ENCODE data around the gene NOVA2. TPM values are rescaled to one million over a fixed set of nuclear protein-coding genes. Genes with fewer than 3 reads are reported as not detected.
A peak's percentile ranks its signal among the peaks of the same experiment; 100 is the strongest.

The NOVA2 gene
- polyA plus RNA-seq, 3 donors = not detected

DNA sequence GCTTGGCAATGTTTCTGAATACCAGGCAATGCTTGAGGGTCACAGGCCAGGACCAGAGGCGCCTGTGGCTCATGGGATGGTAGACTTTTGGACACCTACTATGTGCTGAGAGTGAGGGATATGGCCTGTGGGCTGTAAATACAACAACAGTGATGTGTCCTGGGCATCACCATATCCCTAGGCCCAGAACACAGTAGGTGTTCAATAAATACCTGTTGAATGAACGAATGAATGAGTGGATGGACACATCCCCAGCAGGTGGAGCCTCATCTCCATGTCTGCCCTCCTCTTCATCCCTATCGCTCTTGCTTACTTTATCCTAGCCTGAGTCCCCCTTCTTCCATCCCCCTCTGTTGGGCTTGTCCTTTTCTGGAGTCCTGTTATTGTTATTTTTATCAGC, 42.6 kb downstream of the NOVA2 start:
- Histone ChIP-seq H3K4me1 (ENCODE audit: control insufficient read depth in 1 of 2, insufficient read depth in 2 of 2, low read length in 2 of 2) (peaks cover 7 to 9% of the 10 kb centered on the region in 2 donors), H4K20me1 (ENCODE audit: insufficient read depth, low read length) (no peaks in the 10 kb centered on the region), H2AFZ (ENCODE audit: insufficient read depth, low read depth, low read length, poor library complexity, severe bottlenecking) (no peak overlapping the region), H3K4me2 (replicated peaks; ENCODE audit: extremely low read depth, low read length, poor library complexity, severe bottlenecking) (no peak overlapping the region), H3K9ac (ENCODE audit: insufficient read depth, low read length, poor library complexity, severe bottlenecking) (no peak overlapping the region), H3K79me2 (ENCODE audit: insufficient read depth, low read length) (no peaks in the 10 kb centered on the region), H3K4me3 (replicated peaks in 1 of 3; ENCODE audit: low read depth in 2 of 3, low read length in 3 of 3) (no peak overlapping the region), H3K9me3 (replicated peaks in 1 of 2; ENCODE audit: control insufficient read depth in 1 of 2, insufficient read depth in 1 of 2, low read length in 2 of 2) (no peaks in the 10 kb centered on the region), H3K27ac (ENCODE audit: low read depth in 1 of 2, low read length in 2 of 2) (no peak overlapping the region), H3K36me3 (replicated peaks in 1 of 2; ENCODE audit: control insufficient read depth in 1 of 2, insufficient read depth in 2 of 2, low read length in 2 of 2) (no peaks in the 10 kb centered on the region), H3K27me3 (ENCODE audit: control insufficient read depth in 2 of 2, insufficient read depth in 2 of 2, low read length in 2 of 2) (peaks cover 0 to 11% of the 10 kb centered on the region in 2 donors)
- H3K27me3 Mint-ChIP-seq (ENCODE audit: low read depth in 3 of 3) = peaks cover 13 to 41% (median 40%) of the 10 kb centered on the region in 3 donors
- intact Hi-C loops (cut with micrococcal nuclease) = no loop called here
- H3K36me3 Mint-ChIP-seq = no peaks in the 10 kb centered on the region
- H3K4me1 Mint-ChIP-seq = peaks cover 8% of the 10 kb centered on the region
- H3K4me3 Mint-ChIP-seq = peak overlapping the region in 1 of 2 donors; percentile 5
- no CpG with 5 or more reads among the region's 3 CpGs for WGBS (ENCODE audit: insufficient coverage)
- DNase-seq = no peak
- no peak overlapping the region for H3K27ac Mint-ChIP-seq
- TF ChIP-seq, protein P1, sequence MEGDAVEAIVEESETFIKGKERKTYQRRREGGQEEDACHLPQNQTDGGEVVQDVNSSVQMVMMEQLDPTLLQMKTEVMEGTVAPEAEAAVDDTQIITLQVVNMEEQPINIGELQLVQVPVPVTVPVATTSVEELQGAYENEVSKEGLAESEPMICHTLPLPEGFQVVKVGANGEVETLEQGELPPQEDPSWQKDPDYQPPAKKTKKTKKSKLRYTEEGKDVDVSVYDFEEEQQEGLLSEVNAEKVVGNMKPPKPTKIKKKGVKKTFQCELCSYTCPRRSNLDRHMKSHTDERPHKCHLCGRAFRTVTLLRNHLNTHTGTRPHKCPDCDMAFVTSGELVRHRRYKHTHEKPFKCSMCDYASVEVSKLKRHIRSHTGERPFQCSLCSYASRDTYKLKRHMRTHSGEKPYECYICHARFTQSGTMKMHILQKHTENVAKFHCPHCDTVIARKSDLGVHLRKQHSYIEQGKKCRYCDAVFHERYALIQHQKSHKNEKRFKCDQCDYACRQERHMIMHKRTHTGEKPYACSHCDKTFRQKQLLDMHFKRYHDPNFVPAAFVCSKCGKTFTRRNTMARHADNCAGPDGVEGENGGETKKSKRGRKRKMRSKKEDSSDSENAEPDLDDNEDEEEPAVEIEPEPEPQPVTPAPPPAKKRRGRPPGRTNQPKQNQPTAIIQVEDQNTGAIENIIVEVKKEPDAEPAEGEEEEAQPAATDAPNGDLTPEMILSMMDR (IDR thresholded peaks at IDR 0.05) = no peak
- H3K9me3 Mint-ChIP-seq = peaks cover 0 to 5% (median 0%) of the 10 kb centered on the region in 7 donors

DNA sequence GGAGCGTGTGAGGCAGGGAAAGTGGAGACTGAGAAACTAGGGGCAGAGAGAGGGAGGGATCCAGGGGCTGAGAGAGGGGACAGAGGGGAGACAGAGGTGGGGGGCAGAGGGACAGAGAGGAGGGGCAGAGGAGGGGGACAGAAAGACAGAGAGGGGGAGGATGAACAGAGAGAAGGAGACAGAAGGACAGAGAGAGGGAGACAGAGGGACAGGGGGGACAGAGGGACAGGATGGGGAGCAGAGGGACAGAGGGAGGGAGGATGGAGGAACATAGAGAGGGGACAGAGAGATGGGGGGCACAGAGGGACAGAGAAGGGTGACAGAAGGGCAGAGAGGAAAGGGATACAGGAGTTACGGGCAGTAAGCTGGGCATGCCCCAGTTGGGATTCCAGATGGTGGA, 44.4 kb downstream of the NOVA2 start:
- H3K27ac ChIP-seq (ENCODE audit: low read depth in 1 of 2, low read length in 2 of 2) = no peak overlapping the region
- H3K27me3 Mint-ChIP-seq (ENCODE audit: low read depth in 3 of 3) = peaks cover 11 to 34% (median 33%) of the 10 kb centered on the region in 3 donors
- peak overlapping the region in 1 of 7 donors; percentile 13 for H3K27ac Mint-ChIP-seq
- no peaks in the 10 kb centered on the region for H3K79me2 ChIP-seq (ENCODE audit: insufficient read depth, low read length)
- H2AFZ ChIP-seq (ENCODE audit: insufficient read depth, low read depth, low read length, poor library complexity, severe bottlenecking) = no peak overlapping the region
- WGBS (ENCODE audit: insufficient coverage) = 85% methylated on average over 2 of the region's 2 CpGs
- DNase-seq = no peak
- H3K9me3 ChIP-seq (replicated peaks in 1 of 2; ENCODE audit: control insufficient read depth in 1 of 2, insufficient read depth in 1 of 2, low read length in 2 of 2) = no peaks in the 10 kb centered on the region
- TF ChIP-seq, protein P1 (IDR thresholded peaks at IDR 0.05) = no peak
- H3K4me1 Mint-ChIP-seq = peaks cover 8% of the 10 kb centered on the region
- H3K36me3 Mint-ChIP-seq = no peaks in the 10 kb centered on the region
- intact Hi-C loops (cut with micrococcal nuclease) = loop anchor here in 1 of 2 donors (10.0 kb wide), 1 partner anchor 64 kb away; the partner anchor contains the start of genes FOXA3 and SYMPK
- peaks cover 0 to 5% (median 0%) of the 10 kb centered on the region in 7 donors for H3K9me3 Mint-ChIP-seq
- H3K4me2 ChIP-seq (replicated peaks; ENCODE audit: extremely low read depth, low read length, poor library complexity, severe bottlenecking) = no peak overlapping the region
- no peaks in the 10 kb centered on the region for H3K36me3 ChIP-seq (replicated peaks in 1 of 2; ENCODE audit: control insufficient read depth in 1 of 2, insufficient read depth in 2 of 2, low read length in 2 of 2)
- H3K4me3 ChIP-seq (replicated peaks in 1 of 3; ENCODE audit: low read depth in 2 of 3, low read length in 3 of 3) = no peak overlapping the region
- no peak overlapping the region for H3K4me3 Mint-ChIP-seq
- no peaks in the 10 kb centered on the region for H4K20me1 ChIP-seq (ENCODE audit: insufficient read depth, low read length)
- H3K4me1 ChIP-seq (ENCODE audit: control insufficient read depth in 1 of 2, insufficient read depth in 2 of 2, low read length in 2 of 2) = peaks cover 7 to 9% of the 10 kb centered on the region in 2 donors
- no peak overlapping the region for H3K9ac ChIP-seq (ENCODE audit: insufficient read depth, low read length, poor library complexity, severe bottlenecking)
- peaks cover 0 to 4% of the 10 kb centered on the region in 2 donors for H3K27me3 ChIP-seq (ENCODE audit: control insufficient read depth in 2 of 2, insufficient read depth in 2 of 2, low read length in 2 of 2)

Measured in CD14-positive monocyte (primary cell).